Activated effector memory CD4-positive, alpha-beta T cell treated with Interleukin-2 at 50 U/mL for 16 hours (primary cell): ENCODE results near the gene AIFM3.
"Not testable (repeated sequence)": the region's sequence is repeated elsewhere in the genome, so short reads cannot be mapped to it uniquely, and the experiment has no call there.

Experiments
- DNase-seq: peaks from one replicate; pipeline ENCODE4 v3.0.0-alpha.2; 2020

The AIFM3 gene

GRCh38 chr22:20942203-20942902, 24.7 kb upstream of the AIFM3 start:
- not testable (repeated sequence) for DNase-seq

GRCh38 chr22:20943104-20943933, 23.7 kb upstream of the AIFM3 start:
- DNase-seq, result no peak

GRCh38 chr22:20944042-20944441, 23.0 kb upstream of the AIFM3 start:
- no peak for DNase-seq

GRCh38 chr22:20945578-20945934, 21.5 kb upstream of the AIFM3 start:
- no peak for DNase-seq

GRCh38 chr22:20946080-20946986, 20.7 kb upstream of the AIFM3 start:
- DNase-seq, result no peak

GRCh38 chr22:20946991-20947390, 20.1 kb upstream of the AIFM3 start:
- no peak for DNase-seq

- DNase-seq, result no peak
Observed at GRCh38 chr22:20948450-20948849, 18.6 kb upstream of the AIFM3 start.

- no peak for DNase-seq
Observed at GRCh38 chr22:20948989-20949388, 18.1 kb upstream of the AIFM3 start.

GRCh38 chr22:20949698-20950183, 17.3 kb upstream of the AIFM3 start:
- DNase-seq, result no peak

GRCh38 chr22:20951151-20951931, 15.7 kb upstream of the AIFM3 start:
- no peak for DNase-seq

- DNase-seq, result no peak
Observed at GRCh38 chr22:20951932-20952380, 15.1 kb upstream of the AIFM3 start.

- no peak for DNase-seq
Observed at GRCh38 chr22:20952544-20953341, 14.3 kb upstream of the AIFM3 start.

- no peak for DNase-seq
Observed at GRCh38 chr22:20953342-20953608, 13.8 kb upstream of the AIFM3 start.

- no peak for DNase-seq
Observed at GRCh38 chr22:20953668-20954500, 13.2 kb upstream of the AIFM3 start.

- no peak for DNase-seq
Observed at GRCh38 chr22:20955548-20955947, 11.5 kb upstream of the AIFM3 start.

- no peak for DNase-seq
Observed at GRCh38 chr22:20956258-20957101, 10.6 kb upstream of the AIFM3 start.

GRCh38 chr22:20957102-20957682, 9.9 kb upstream of the AIFM3 start:
- no peak for DNase-seq

- DNase-seq, result no peak
Observed at GRCh38 chr22:20957683-20958431, 9.2 kb upstream of the AIFM3 start.
